GM18517 (cell line): ENCODE measurements around the gene SCAMP4.

Source experiments
- ATAC-seq: cut with Tn5 transposase; IDR thresholded peaks from one replicate; pipeline ENCODE4 v1.9.1; 2021; ENCODE audit warnings: mild to moderate bottlenecking, moderate library complexity; ENCODE audit not compliant: unreplicated experiment

The SCAMP4 gene

DNA sequence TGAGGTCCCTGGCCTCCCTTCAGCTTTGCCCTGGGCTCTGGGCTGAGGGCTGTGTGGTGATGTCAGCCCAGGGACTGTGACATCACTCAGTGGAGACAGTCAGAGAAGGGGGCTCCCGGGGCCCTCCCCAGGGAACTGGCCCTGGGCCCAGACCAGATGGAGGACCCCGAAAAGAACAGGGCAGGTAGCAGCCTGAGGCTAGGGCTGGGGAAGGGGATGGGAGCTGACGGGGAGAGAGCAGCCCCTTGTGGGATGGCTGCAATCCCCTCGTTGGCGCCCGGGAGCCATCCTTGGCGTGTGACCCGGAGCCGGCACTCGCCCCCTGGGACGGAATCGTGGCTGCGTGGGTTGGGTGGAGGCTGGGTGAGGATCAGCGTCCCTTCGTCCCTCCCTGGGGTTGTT, 49.3 kb downstream of the SCAMP4 start:
- no peak for ATAC-seq

DNA sequence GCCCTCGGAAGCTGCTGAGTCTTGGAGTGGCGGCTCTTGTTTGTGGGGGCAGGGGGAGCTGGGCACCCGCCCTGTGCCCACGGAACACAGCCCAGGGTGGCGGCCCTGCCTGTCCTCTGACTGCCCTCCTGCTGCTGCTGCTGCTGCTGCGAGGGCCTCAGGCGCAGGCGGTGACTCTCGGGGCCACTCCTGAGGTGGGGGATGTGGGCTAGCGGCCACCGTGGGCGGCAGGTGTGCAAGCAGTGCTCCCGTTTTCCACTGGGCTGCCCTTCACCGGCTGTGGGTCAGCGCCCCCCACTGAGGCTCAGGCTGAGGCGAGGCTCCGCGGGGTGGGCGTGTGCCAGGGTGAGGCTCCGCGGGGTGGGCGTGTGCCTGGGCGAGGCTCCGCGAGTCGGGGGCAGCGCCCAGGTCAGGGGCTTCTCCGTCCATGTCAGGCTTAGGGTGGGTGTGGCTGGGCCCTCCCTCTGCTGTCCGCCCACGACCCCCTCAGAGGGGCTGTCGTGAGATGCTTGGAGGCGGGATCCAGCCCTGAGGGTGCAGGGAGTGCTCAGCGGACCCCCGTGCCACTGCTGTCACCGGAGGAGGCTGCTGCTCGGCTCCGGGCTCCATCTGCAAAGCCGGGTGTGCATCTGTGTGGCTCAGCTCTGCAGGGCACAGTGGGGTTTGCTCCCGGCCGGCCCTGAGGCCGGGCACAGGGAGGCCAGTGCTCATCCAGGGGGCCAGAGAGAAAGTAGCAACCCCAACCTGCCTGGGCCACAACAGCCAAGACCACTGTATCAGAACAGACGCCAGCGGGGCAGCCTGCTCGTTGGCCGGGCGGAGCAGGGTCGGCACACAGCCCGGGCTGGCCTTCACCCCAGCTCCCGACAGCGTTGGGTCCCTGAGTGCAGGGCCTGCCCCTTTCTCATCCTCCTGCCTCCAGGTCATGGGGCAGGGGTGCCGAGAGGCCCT, 50.2 kb downstream of the SCAMP4 start:
- no peak for ATAC-seq

- no peak for ATAC-seq
Observed at GRCh38 chr19:1956122-1956494, 50.9 kb downstream of the SCAMP4 start.

DNA sequence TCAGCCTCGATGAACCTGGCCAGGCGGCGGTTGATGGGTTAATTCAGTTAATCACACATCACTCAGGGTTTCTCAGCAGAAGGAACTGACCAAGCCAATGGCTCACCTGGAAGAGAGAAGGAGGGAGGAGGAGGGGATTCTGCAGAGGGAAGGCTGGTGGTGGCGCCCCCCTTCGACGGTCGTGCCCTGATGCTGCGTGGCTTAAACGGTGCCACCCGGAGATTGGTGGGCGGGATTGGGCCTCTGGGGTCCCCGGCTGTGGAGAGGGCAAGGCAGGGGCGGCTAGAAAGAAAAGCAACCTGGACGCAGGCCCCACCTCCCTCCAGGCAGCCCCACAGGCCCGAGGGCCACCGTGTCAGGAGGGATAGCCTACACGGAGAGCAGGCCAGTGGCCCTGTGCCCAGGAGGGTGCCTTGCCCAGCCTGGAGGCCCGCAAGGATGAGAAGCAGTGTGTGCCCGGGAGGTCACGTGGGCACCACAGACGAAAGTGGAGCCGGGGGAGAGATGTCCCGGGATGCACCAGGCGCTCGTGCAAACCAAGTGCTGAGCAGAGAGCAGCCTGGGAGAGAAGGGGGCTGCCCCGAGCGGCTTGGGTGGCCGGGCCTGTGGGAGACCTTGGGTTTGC, 51.8 kb downstream of the SCAMP4 start:
- no peak for ATAC-seq

DNA sequence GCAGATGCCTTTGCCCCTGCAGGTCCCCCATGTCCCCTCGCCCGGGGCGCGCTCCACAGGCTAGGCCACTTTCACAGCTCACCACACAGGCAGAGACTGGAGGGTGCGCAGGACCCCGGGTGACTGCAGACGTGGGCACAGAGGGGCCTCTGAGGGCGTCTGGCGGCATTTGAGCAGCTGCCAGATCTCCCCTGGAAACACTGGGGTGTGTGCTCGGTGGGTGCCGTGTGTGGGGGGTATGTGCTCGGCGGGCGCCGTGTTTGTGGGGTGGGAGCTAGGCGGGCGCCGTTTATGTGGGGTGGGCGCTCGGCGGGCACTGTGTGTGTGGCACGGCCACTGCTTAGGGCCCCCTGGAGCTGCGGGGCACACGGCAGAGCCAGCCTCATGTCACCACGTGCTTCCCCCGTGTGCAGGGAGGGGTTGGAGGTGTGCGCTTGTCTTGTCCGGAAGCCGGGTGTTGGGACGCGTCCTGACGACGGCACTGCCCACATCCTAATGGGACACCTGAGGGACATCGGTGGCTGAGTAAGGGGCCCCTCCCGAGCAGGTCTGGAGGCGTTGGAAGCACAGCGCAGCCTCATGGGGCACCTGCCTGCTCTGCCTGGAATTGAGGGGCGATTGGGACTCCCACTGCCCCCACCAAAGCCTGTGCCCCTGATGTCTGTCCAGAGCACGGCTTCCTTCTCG, 52.5 kb downstream of the SCAMP4 start:
- ATAC-seq: no peak

GRCh38 chr19:1959928-1960589, 54.9 kb downstream of the SCAMP4 start:
- ATAC-seq: no peak

DNA sequence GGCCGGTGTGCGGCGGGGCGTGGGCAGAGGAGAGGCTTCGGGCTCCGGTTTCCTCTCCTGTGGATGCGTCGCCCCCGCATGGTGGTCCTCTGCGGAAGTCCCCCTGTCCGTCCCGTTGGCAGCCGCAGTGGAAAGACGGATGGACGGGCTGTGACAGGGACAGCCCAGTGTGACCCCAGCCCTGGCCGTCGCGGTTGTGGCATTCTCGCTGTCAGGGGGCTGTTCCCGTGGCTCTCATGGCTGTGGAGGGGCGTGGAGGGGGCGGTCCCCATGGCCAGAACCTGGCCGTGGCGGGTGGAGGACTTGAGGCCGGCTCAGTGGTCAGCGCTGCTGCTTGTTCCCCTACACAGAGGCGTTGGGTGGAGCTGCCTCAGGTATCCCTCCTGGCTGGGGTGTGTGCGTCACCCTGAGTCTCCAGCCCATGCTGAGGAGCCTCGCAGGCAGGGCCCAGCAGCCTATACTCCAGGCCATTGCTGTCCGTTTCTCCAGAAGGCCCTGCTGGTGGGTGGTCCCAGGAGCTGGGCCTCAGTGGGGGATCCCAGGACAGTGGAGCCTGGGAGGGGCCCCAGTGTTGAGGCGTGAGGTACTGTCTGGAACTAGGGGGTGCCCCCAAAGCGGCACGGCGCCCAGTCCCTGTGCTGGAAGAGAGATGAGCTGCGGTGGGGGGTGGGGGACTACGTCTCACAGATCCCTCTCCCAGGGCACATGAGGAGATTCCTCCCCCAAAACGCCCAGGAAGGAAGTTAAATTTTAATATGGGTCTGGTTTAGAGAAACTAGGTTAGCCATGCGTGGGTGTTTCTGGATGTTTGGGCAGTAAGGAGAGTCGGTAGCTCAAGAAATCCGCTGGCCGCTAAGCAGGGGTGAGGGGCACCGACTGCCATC, 56.0 kb downstream of the SCAMP4 start:
- no peak for ATAC-seq

GRCh38 chr19:1962674-1963073, 57.5 kb downstream of the SCAMP4 start:
- ATAC-seq: no peak

DNA sequence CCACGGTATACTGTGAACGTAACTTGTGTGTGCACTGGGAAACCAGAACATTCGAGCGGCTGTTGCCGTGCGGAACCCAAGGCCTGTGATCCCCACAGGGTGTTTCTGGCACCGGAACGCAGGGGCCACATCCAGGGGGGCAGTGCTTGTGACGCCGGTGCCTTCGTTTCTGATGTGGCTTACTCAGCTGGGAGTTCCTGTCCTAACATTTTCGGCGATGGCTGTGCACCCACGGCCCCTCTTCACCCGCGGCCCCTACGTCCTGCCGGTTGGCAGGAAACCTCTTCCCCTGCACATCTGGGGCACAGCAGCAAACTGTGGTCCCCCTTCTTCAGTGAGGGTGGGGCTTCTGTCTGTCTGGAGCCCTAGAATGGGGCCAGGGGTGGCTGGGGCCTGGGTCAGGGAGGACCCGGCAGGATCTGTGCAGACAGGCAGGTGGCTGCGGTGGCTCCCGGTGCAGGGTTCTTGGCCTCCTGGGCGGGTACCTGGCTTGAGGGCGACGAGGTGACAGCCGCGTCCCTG, 61.9 kb downstream of the SCAMP4 start:
- no peak for ATAC-seq

DNA sequence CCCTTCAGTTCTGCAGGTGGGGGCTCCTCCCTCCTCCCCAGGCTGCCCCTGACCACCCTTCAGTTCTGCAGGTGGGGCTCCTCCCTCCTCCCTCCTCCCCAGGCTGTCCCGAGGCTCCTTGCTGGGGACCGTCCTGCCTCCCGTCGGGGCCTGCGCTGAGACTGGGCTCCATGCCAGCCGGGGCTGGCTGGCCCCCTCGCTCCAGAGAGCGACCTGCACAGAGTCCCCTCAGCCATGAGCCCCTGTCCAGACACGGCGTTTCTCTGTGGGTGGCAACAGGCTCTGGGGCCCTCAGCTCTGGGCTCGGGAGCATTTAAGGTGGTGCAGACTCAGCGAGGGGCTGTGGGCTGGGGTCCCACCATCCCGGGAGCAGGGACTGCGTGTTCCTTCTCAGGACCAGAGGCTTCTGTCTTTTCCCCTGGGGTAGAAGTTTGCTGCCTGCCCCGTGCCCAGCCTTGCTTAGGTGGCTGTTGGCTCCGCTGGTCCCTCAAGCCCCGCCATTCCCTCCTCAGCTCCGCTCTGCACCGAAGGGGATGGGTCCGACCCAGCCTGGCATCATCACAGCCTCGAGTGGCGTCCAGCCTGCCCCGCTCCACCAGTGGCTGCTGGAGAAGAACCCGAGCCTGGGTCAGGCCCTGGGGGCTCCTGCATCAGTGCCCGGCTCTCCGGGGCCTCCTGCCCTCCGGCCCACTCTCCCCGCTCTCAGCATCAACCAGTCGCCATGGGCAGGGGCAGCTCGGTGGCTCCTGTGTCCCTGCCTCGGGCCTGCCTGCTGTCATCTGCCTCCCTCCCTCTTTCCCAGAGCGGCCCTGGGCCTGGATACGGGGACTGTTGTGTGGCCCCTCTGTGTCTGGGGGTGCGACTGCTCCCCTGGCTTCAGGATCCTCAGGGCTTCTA, 63.3 kb downstream of the SCAMP4 start:
- ATAC-seq: no peak

DNA sequence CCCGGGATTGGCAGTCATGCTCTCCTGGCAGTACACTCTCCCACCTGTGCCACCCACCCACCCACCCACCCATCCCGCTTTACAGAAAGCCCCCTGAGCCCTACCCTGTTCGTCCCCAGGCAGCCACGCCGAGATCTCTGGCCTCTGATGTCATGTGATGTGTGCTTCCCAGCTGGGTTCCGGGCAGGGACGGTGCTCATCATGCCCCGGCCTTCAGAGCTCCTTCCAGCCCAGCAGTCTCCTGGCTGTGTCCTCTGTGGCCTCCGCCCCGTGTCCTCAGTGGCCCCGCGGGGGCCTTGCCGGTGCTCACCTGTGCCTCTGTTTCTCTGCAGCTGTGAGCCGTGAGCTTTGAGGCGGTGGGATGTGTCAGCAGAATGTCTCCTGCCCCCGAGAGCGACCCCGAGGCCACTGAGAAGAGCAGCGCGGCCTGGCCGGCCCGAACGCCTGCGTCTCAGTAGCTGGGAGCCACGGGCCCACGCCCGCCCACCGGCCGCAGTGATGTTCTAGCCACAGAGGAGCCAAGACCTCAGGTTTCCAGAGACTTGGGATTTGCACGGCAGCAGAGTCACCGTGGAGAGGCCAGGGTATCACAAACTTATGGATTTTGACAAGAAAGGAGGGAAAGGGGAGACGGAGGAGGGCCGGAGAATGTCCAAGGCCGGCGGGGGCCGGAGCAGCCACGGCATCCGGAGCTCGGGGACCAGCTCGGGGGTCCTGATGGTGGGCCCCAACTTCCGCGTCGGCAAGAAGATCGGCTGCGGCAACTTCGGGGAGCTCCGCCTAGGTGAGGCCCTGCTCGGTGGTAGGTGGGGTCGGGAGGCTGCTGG, 64.2 kb downstream of the SCAMP4 start:
- ATAC-seq: no peak

GRCh38 chr19:1970003-1970805, 65.0 kb downstream of the SCAMP4 start:
- ATAC-seq: no peak

GRCh38 chr19:1970806-1971502, 65.8 kb downstream of the SCAMP4 start:
- ATAC-seq: no peak

DNA sequence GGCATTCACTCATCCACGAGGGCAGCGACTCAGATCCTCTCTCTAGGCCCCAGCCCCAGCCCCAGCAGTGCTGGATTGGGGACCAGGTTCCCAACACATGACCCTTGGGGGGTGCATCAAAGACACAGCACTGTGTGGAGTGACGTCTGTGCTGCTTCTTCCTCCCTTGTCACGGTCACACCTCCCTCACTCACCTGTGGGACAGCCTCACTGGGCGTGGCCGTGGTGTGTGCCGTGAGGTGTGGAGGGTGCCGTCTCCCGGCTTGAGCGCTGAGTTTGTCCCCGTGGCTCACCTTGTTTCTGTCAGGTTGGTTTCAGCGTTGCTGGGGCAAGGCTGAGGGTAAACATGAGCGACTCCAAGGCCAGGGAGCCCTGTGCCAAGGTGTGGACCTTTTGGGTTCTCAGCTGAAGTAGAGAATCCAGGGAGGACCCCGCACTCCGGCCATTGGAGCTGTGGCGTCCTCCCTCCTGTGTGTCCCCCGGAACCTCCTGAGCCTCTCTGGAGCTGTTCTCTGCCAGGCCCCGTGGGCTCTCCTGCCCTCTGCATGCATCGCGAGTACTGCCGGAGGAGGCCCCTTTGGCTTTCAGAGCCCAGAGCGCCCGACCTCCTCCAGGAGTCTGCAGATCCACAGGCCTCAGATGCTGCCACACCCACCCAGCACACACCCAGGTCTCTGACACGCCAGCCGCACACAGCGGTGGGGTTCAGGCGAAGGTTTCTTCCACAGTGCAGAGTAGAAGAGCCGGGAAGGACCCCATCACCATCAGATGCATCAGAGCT, 69.4 kb downstream of the SCAMP4 start:
- no peak for ATAC-seq

DNA sequence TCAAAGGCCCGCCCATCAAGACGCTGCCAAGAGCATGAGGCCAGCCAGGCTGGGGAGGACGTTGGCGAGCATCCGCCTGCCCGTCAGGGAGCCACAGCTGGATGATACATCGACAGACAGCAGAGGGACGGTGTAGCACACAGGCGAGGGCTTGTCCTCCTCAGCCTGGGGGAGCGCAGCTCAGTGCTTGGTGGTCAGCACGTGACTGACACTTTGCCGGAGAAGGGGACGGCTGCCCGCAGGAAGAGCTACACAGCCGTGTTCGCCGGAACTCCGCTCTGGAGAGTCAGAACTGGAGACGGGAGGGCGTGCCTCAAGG, 69.9 kb downstream of the SCAMP4 start:
- no peak for ATAC-seq
